ENCODE data around the gene TYK2. TPM values are rescaled to one million over a fixed set of nuclear protein-coding genes. Genes with fewer than 3 reads are reported as not detected.

The TYK2 gene
- total RNA-seq, 8 experiments from 2014 or later, result 29.4 to 110 (median 62.1) TPM

DNA sequence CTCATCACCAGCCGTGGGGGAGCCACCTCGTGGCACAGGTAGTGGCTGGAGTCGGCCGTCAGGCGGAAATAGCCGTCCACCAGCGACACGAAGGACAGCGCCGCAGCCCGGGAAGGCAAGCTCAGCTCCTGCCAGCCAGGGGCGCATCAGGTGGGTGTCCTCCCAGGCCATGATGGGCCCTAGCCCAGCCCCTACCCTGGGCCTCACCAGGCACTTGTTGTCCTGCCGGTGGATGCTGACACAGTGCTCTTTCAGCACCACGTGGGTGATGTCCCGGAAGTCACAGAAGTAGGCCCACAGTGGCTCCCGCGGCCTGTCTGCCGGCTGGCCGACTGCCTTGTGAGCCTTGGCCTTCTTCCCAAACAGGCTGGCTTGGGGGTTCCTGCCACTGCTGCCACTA is 15.7 kb downstream of the TYK2 start:
- 80 to 100% (median 94%) methylated on average over 1 to 6 of the region's 19 CpGs; no CpG with 5 or more reads in 6 of the 10 experiments for WGBS, 10 experiments
- no peak overlapping the region for H3K27ac ChIP-seq
- ATAC-seq (replicated peaks in 6 of 8), result peak in 2 of 8 experiments; percentile 17 to 25
- H3K4me3 ChIP-seq, result no peak overlapping the region
- in situ Hi-C loops (cut with MboI; ENCODE audit: low pct_unique_long_range_greater_than_20kb in 2 of 9, low sequenced_read_pairs in 9 of 9, unreplicated experiment in 9 of 9), result no loop called here
- H3K4me1 ChIP-seq (replicated peaks in 1 of 2), result no peaks in the 10 kb centered on the region

- no peaks in the 10 kb centered on the region for H3K4me1 ChIP-seq (replicated peaks in 1 of 2)
- in situ Hi-C loops (cut with MboI; ENCODE audit: low pct_unique_long_range_greater_than_20kb in 2 of 9, low sequenced_read_pairs in 9 of 9, unreplicated experiment in 9 of 9), result no loop called here
- 80 to 100% (median 97%) methylated on average over 1 to 6 of the region's 12 CpGs; no CpG with 5 or more reads in 2 of the 10 experiments for WGBS, 10 experiments
Measured at GRCh38 chr19:10363789-10364281, 16.5 kb downstream of the TYK2 start.

GRCh38 chr19:10362259-10362658 is 18.1 kb downstream of the TYK2 start:
- H3K27ac ChIP-seq, result no peak overlapping the region
- H3K4me1 ChIP-seq (replicated peaks in 1 of 2), result no peaks in the 10 kb centered on the region
- 100% methylated on average over 3 of the region's 18 CpGs; no CpG with 5 or more reads in 9 of the 10 experiments for WGBS, 10 experiments
- no peak overlapping the region for H3K4me3 ChIP-seq
- no peak for ATAC-seq (replicated peaks in 6 of 8)
- in situ Hi-C loops (cut with MboI; ENCODE audit: low pct_unique_long_range_greater_than_20kb in 2 of 9, low sequenced_read_pairs in 9 of 9, unreplicated experiment in 9 of 9), result no loop called here

More at GRCh38 chr19:10363789-10364281, 16.5 kb downstream of the TYK2 start:
- peak in 4 of 8 experiments; percentile 8 to 25 (median 18) for ATAC-seq (replicated peaks in 6 of 8)
- Histone ChIP-seq H3K4me3 (no peak overlapping the region), H3K27ac (no peak overlapping the region)

DNA sequence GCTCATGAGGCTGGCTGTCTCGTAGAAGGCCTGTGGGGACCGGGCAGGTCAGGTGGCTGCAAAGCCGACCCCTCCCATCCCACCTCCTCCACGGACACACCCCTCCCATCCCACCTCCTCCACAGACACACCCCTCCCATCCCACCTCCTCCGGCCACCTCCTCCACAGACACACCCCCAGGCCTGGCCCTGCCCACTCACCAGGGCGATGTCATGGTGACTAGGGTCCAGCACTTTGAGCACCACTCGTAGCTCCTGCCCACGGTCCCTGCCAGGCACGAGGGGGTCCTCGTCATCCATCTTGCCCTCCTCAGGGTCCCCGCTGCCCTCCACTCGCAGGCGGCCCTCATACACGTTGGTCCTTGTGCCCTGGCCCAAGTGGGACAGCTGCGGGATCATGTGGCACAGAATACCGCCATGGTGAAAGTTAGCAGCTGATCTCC is 18.8 kb downstream of the TYK2 start:
- H3K27ac ChIP-seq, result no peak overlapping the region
- no peak overlapping the region for H3K4me3 ChIP-seq
- no CpG with 5 or more reads among the region's 16 CpGs for WGBS, 10 experiments
- no peaks in the 10 kb centered on the region for H3K4me1 ChIP-seq (replicated peaks in 1 of 2)
- in situ Hi-C loops (cut with MboI; ENCODE audit: low pct_unique_long_range_greater_than_20kb in 2 of 9, low sequenced_read_pairs in 9 of 9, unreplicated experiment in 9 of 9), result no loop called here
- peak in 5 of 8 experiments; percentile 9 to 34 (median 21) for ATAC-seq (replicated peaks in 6 of 8)

- in situ Hi-C loops (cut with MboI; ENCODE audit: low pct_unique_long_range_greater_than_20kb in 2 of 9, low sequenced_read_pairs in 9 of 9, unreplicated experiment in 9 of 9), result no loop called here
- ATAC-seq (replicated peaks in 6 of 8), result no peak
Measured at GRCh38 chr19:10356431-10356830, 23.9 kb downstream of the TYK2 start.

GRCh38 chr19:10353793-10354391 is 26.5 kb downstream of the TYK2 start:
- Histone ChIP-seq H3K27ac (peak overlapping the region; percentile 91 to 92), H3K4me3 (peak overlapping the region; percentile 24 to 44 (median 29)), H3K4me1 (replicated peaks in 1 of 2) (peaks cover 14 to 15% of the 10 kb centered on the region in 2 donors)
- peak in 6 of 8 experiments; percentile 41 to 76 (median 72) for ATAC-seq (replicated peaks in 6 of 8)
- in situ Hi-C loops (cut with MboI; ENCODE audit: low pct_unique_long_range_greater_than_20kb in 2 of 9, low sequenced_read_pairs in 9 of 9, unreplicated experiment in 9 of 9), result no loop called here
- 0 to 89% (median 6%) methylated on average over 4 to 14 of the region's 32 CpGs; no CpG with 5 or more reads in 7 of the 10 experiments for WGBS, 10 experiments

More at GRCh38 chr19:10356431-10356830, 23.9 kb downstream of the TYK2 start:
- H3K4me3 ChIP-seq, result no peak overlapping the region
- peaks cover 14 to 15% of the 10 kb centered on the region in 2 donors for H3K4me1 ChIP-seq (replicated peaks in 1 of 2)
- no peak overlapping the region for H3K27ac ChIP-seq
- 90 to 100% methylated on average over 1 to 2 of the region's 12 CpGs; no CpG with 5 or more reads in 8 of the 10 experiments for WGBS, 10 experiments

- in situ Hi-C loops (cut with MboI; ENCODE audit: low pct_unique_long_range_greater_than_20kb in 2 of 9, low sequenced_read_pairs in 9 of 9, unreplicated experiment in 9 of 9), result no loop called here
- 2% methylated on average over 15 of the region's 63 CpGs; no CpG with 5 or more reads in 9 of the 10 experiments for WGBS, 10 experiments
- H3K4me1 ChIP-seq (replicated peaks in 1 of 2), result peaks cover 14 to 15% of the 10 kb centered on the region in 2 donors
- peak in 6 of 8 experiments; percentile 25 to 82 (median 81) for ATAC-seq (replicated peaks in 6 of 8)
- H3K27ac ChIP-seq, result peak overlapping the region; percentile 91 to 94
- peak overlapping the region; percentile 24 to 44 (median 29) for H3K4me3 ChIP-seq
Measured at GRCh38 chr19:10352764-10353671, 27.4 kb downstream of the TYK2 start.

- in situ Hi-C loops (cut with MboI; ENCODE audit: low pct_unique_long_range_greater_than_20kb in 2 of 9, low sequenced_read_pairs in 9 of 9, unreplicated experiment in 9 of 9), result no loop called here
- H3K4me3 ChIP-seq, result no peak overlapping the region
- no peaks in the 10 kb centered on the region for H3K4me1 ChIP-seq (replicated peaks in 1 of 2)
- WGBS, 10 experiments, result 54 to 95% (median 79%) methylated on average over 2 to 8 of the region's 10 CpGs
- peak in 2 of 8 experiments; percentile 26 to 48 for ATAC-seq (replicated peaks in 6 of 8)
- H3K27ac ChIP-seq, result no peak overlapping the region
Measured at GRCh38 chr19:10346509-10346908, 33.9 kb downstream of the TYK2 start.

DNA sequence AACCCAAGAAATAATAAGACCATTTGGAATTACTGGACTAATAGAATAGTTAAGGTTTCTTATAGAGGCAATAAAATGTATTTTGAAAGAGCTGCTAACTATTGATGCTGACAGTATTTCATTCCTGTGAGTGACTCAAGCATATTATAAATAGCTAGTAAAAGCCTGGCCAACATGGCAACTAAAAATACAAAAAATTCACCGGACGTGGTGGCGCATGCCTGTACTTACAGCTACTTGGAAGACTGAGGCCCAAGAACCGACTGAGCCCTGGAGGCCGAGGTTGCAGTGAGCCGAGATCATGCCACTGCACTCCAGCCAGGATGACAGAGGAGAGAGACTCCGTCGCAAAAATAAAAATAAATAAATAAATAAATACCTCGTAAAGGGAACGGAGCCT is 35.6 kb downstream of the TYK2 start:
- ATAC-seq (replicated peaks in 6 of 8), result no peak
- WGBS, 10 experiments, result 68 to 100% (median 81%) methylated on average over 1 to 10 of the region's 10 CpGs; no CpG with 5 or more reads in 1 of the 10 experiments
- Histone ChIP-seq H3K27ac (no peak overlapping the region), H3K4me3 (no peak overlapping the region), H3K4me1 (replicated peaks in 1 of 2) (no peaks in the 10 kb centered on the region)
- in situ Hi-C loops (cut with MboI; ENCODE audit: low pct_unique_long_range_greater_than_20kb in 2 of 9, low sequenced_read_pairs in 9 of 9, unreplicated experiment in 9 of 9), result no loop called here

GRCh38 chr19:10343495-10343894 is 36.9 kb downstream of the TYK2 start:
- no peak overlapping the region for H3K4me3 ChIP-seq
- in situ Hi-C loops (cut with MboI; ENCODE audit: low pct_unique_long_range_greater_than_20kb in 2 of 9, low sequenced_read_pairs in 9 of 9, unreplicated experiment in 9 of 9), result no loop called here
- H3K27ac ChIP-seq, result no peak overlapping the region
- H3K4me1 ChIP-seq (replicated peaks in 1 of 2), result no peaks in the 10 kb centered on the region
- 40 to 100% (median 55%) methylated on average over 1 to 2 of the region's 2 CpGs; no CpG with 5 or more reads in 2 of the 10 experiments for WGBS, 10 experiments
- ATAC-seq (replicated peaks in 6 of 8), result no peak

- 83 to 100% (median 100%) methylated on average over 1 to 4 of the region's 5 CpGs; no CpG with 5 or more reads in 7 of the 10 experiments for WGBS, 10 experiments
- H3K4me3 ChIP-seq, result no peak overlapping the region
- no peak overlapping the region for H3K27ac ChIP-seq
- peaks cover 0 to 9% of the 10 kb centered on the region in 2 donors for H3K4me1 ChIP-seq (replicated peaks in 1 of 2)
- in situ Hi-C loops (cut with MboI; ENCODE audit: low pct_unique_long_range_greater_than_20kb in 2 of 9, low sequenced_read_pairs in 9 of 9, unreplicated experiment in 9 of 9), result no loop called here
- no peak for ATAC-seq (replicated peaks in 6 of 8)
Measured at GRCh38 chr19:10339977-10340376, 40.4 kb downstream of the TYK2 start.

- peaks cover 0 to 10% of the 10 kb centered on the region in 2 donors for H3K4me1 ChIP-seq (replicated peaks in 1 of 2)
- in situ Hi-C loops (cut with MboI; ENCODE audit: low pct_unique_long_range_greater_than_20kb in 2 of 9, low sequenced_read_pairs in 9 of 9, unreplicated experiment in 9 of 9), result no loop called here
- WGBS, 10 experiments, result 59 to 100% (median 78%) methylated on average over 2 to 9 of the region's 14 CpGs; no CpG with 5 or more reads in 4 of the 10 experiments
- no peak for ATAC-seq (replicated peaks in 6 of 8)
- no peak within 1 kb of the TSS for H3K4me3 ChIP-seq
- no peak within 1 kb of the TSS for H3K27ac ChIP-seq
Measured at GRCh38 chr19:10339380-10339960, 40.9 kb downstream of the TYK2 start, which contains the start of gene ICAM3. TSS of gene ICAM3 (minus strand) at chr19:10339624. CDS start at chr19:10339614, 10 bp downstream.
